Left lung (tissue), 10 donors: ENCODE data around the gene TPO. TPM values are rescaled to one million over a fixed set of nuclear protein-coding genes. Genes with fewer than 3 reads are reported as not detected.
A peak's percentile ranks its signal among the peaks of the same experiment; 100 is the strongest.

ENCODE experiments used
- ATAC-seq: fragments of 200-7000 bp; cut with Tn5 transposase; one replicate; pipeline ENCODE4 v1.9.1; 2020; ENCODE audit warnings: moderate library complexity
- DNase-seq, 4 donors: peaks; one replicate each; pipeline ENCODE4 v3.0.0-alpha.2; 2013 to 2020
- H3K27ac ChIP-seq, 2 donors: fragments of 200-600 bp; sonication (generic) in 1 of 2; one replicate each; pipeline versions ENCODE4 v1.5.0 to v1.8.0; 2020 to 2021
- H3K27me3 ChIP-seq, 2 donors: fragments of 200-600 bp; sonication (generic) in 1 of 2; one replicate each; pipeline versions ENCODE4 v1.5.0 to v1.8.0; 2020 to 2021
- H3K36me3 ChIP-seq, 2 donors: fragments of 200-600 bp; sonication (generic) in 1 of 2; one replicate each; pipeline versions ENCODE4 v1.5.0 to v1.8.0; 2020 to 2021
- H3K4me1 ChIP-seq, 2 donors: fragments of 200-600 bp; one replicate each; pipeline ENCODE4 v1.8.0; 2021
- H3K4me3 ChIP-seq, 2 donors: fragments of 200-600 bp; sonication (generic) in 1 of 2; one replicate each; pipeline versions ENCODE4 v1.5.0 to v1.8.0; 2020 to 2021; ENCODE audit warnings: mild to moderate bottlenecking in 1 of 2
- H3K9me3 ChIP-seq, 2 donors: fragments of 200-600 bp; sonication (generic) in 1 of 2; one replicate each; pipeline versions ENCODE4 v1.5.0 to v1.8.0; 2020 to 2021
- intact Hi-C, 2 donors: fragments of 100-400 bp; cut with DNase I; formaldehyde crosslinking; loops; one replicate each; pipeline versions ENCODE4 v1.11.2 to v1.14.2; 2022
- polyA plus RNA-seq, 6 donors: library from polyadenylated mRNA; unstranded; fragments of 120-200 nt; gene quantifications; one replicate each; pipeline ENCODE4 v1.2.1, GENCODE V29; 2013; ENCODE audit not compliant: insufficient read length in 6 of 6
- total RNA-seq, 2 donors: library from RNA; stranded (reverse); fragmentation: NEBNext Ultra II Directional; extraction: Animal tissue kit (Norgen Biotek cat#: 25700); gene quantifications; one replicate each; pipeline ENCODE4 v1.2.1, GENCODE V29; 2021
- TF ChIP-seq, protein P1 (sequence below), 2 donors: fragments of 200-600 bp; sonication (generic) in 1 of 2; IDR thresholded peaks; one replicate each; pipeline versions ENCODE4 v1.5.0 to v1.8.0; 2021; ENCODE audit warnings: antibody characterized with exemption in 2 of 2
- donor health status: DM: no; HTN: yes; CAD: no.
- donor health status: DM: no; HTN: no; CAD: no.

The TPO gene
- total and polyA plus RNA-seq, 8 donors = 0.08 to 0.45 (median 0.21) TPM; not detected in 1

DNA sequence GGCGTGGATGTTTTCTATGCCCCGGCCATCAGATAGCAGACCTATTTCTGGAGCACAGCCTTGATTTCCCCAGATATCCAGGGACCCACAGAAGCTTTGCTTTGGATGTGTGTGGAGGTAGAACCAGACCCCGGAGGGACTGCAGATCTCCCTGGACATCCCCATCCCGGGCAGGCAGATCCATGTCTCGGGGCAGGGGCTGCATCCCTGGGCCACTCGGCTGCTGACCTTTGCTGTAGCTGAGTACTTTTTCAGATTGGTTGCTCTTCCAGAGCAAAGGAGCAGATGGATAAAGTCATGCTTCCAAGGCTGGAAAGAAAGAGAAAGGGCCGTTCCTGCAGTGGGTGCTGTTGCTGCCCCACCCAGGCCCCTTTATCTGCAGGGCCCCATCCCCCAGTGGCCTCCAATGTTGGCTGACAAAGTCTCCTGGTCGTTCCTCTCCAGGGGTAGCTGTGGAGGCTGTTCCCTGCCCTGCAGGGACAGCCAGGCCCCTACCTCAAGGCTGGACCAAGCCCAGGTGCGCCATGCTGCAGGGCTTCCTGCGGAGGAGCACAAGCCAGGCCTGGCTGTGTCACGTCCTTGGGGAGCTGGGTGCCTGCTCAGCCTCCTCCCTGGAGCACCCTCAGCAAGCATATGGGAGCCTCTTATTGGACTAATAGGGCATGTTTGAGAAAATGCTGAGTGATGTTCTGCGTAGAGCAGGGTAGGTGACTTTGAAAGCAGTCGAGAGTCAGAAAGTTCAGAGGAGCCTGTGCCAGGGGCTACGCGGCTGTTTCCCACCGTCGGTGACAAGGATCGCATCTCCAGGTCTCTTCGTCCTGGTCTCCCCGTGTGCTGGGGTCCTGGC lies 68.4 kb downstream of the TPO start:
- ATAC-seq (no peak), DNase-seq (peak in 1 of 4 donors; percentile 51)
- no peaks in the 10 kb centered on the region for H3K36me3 ChIP-seq
- H3K9me3 ChIP-seq = no peaks in the 10 kb centered on the region
- H3K27ac ChIP-seq = no peak overlapping the region
- intact Hi-C loops = no loop called here
- no peaks in the 10 kb centered on the region for H3K4me1 ChIP-seq
- no peak overlapping the region for H3K4me3 ChIP-seq
- TF ChIP-seq, protein P1, sequence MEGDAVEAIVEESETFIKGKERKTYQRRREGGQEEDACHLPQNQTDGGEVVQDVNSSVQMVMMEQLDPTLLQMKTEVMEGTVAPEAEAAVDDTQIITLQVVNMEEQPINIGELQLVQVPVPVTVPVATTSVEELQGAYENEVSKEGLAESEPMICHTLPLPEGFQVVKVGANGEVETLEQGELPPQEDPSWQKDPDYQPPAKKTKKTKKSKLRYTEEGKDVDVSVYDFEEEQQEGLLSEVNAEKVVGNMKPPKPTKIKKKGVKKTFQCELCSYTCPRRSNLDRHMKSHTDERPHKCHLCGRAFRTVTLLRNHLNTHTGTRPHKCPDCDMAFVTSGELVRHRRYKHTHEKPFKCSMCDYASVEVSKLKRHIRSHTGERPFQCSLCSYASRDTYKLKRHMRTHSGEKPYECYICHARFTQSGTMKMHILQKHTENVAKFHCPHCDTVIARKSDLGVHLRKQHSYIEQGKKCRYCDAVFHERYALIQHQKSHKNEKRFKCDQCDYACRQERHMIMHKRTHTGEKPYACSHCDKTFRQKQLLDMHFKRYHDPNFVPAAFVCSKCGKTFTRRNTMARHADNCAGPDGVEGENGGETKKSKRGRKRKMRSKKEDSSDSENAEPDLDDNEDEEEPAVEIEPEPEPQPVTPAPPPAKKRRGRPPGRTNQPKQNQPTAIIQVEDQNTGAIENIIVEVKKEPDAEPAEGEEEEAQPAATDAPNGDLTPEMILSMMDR (IDR thresholded peaks at IDR 0.05) = no peak
- H3K27me3 ChIP-seq = peaks cover 0 to 16% of the 10 kb centered on the region in 2 donors

DNA sequence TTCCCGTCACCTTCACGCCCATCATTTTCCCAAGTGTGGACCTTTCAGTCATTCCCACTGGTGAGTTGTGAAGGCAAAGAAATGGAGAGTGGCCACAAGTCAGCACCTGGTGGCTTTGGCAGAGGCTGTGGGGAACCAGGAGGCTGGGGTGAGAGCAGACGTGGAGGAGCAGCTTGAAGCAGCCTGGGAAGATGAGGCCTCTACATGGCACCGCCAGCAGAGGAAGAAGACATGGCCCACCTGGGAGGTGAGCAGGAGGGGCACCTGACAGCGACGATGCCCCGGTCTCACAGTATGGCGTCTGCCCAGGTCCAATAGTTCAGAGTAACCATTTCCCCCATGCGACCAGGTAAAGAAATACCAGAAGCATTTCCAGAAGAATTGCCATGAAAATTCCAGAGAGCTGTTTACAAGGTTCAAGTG lies 69.0 kb downstream of the TPO start:
- no peak for ATAC-seq
- intact Hi-C loops = no loop called here
- H3K9me3 ChIP-seq = no peaks in the 10 kb centered on the region

DNA sequence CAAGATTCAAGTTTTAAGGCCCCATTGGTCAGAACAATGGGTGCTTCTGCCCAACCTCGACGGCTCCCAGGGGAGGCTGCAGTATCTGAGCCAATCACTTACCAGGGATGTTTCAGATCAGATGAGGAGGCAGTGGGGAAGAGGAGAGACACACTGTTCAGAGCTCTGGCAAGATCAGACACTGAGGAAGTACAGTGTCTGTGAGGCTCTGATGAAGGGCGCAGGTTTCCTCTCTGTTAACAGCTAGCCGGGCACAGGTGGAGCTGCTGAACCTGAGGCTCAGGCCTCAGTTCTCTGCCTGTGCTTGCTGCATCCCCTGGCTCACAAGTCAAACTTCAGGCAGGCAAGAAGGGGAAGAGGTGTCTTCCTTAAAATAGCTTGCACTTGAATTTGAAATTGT lies 69.7 kb downstream of the TPO start:
- peak in 1 of 4 donors; percentile 19 for DNase-seq
- no peak for ATAC-seq
- intact Hi-C loops = no loop called here

More for the DNA sequence above, 69.0 kb downstream of the TPO start:
- Histone ChIP-seq H3K27ac (no peak overlapping the region), H3K4me3 (no peak overlapping the region), H3K27me3 (peaks cover 0 to 9% of the 10 kb centered on the region in 2 donors), H3K36me3 (no peaks in the 10 kb centered on the region), H3K4me1 (no peaks in the 10 kb centered on the region)
- peak in 1 of 4 donors; percentile 39 for DNase-seq
- TF ChIP-seq, protein P1 (IDR thresholded peaks at IDR 0.05) = no peak

DNA sequence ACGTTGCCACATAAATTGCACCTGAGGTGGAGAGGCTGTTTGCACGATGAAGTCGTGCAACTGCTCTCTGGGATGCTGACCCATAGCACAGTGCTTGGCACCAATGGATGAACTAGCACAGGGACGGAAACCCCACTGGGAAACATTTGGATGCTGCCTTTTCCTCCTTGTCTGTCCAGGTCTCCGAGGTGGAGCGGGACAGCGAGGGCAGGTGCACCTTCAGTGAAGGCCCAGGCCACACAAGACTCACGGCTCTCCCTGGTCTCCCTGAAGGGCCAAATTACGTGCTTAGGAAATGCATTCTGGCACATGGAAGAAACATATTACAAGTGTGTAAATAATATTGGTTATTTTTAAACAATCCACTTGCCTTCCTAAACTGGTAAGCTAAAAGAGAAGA lies 70.3 kb downstream of the TPO start:
- Histone ChIP-seq H3K4me1 (no peaks in the 10 kb centered on the region), H3K27ac (no peak overlapping the region), H3K9me3 (no peaks in the 10 kb centered on the region), H3K4me3 (no peak overlapping the region), H3K27me3 (peaks cover 0 to 5% of the 10 kb centered on the region in 2 donors), H3K36me3 (no peaks in the 10 kb centered on the region)
- DNase-seq = peak in 1 of 4 donors; percentile 44
- no peak for ATAC-seq
- TF ChIP-seq, protein P1 (IDR thresholded peaks at IDR 0.05) = no peak
- intact Hi-C loops = no loop called here

More for the DNA sequence above, 69.7 kb downstream of the TPO start:
- Histone ChIP-seq H3K36me3 (no peaks in the 10 kb centered on the region), H3K9me3 (no peaks in the 10 kb centered on the region), H3K27me3 (peaks cover 0 to 5% of the 10 kb centered on the region in 2 donors), H3K27ac (no peak overlapping the region), H3K4me1 (no peaks in the 10 kb centered on the region), H3K4me3 (no peak overlapping the region)
- TF ChIP-seq, protein P1 (IDR thresholded peaks at IDR 0.05) = no peak

DNA sequence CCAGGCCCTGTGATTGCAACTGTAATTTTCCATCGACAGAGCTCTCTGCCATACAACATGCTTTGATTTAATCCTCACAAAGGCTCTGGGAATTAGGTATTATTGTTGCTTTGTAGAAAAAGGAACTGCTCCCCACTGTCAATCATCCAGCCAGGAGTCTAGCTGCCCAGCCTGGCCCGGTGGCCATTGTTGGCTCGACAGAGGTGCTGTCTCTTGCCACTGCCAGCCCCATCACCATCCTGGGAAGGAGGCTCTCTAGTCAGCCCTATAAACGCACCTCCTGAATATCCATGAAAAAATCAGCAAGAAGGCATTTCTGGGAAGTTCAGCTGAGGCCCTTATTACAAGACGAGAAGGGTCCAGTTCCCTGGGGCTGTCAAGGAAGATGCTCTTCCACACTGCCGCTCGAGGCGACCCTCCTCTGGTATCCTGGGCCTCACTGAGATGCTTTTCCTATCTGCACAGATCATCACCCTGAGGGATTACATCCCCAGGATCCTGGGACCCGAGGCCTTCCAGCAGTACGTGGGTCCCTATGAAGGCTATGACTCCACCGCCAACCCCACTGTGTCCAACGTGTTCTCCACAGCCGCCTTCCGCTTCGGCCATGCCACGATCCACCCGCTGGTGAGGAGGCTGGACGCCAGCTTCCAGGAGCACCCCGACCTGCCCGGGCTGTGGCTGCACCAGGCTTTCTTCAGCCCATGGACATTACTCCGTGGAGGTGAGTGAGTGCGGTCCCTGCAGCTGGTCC lies 71.0 kb downstream of the TPO start:
- ATAC-seq = no peak
- no peaks in the 10 kb centered on the region for H3K36me3 ChIP-seq
- H3K4me1 ChIP-seq = no peaks in the 10 kb centered on the region
- peak in 1 of 4 donors; percentile 74 for DNase-seq
- no peaks in the 10 kb centered on the region for H3K9me3 ChIP-seq
- peaks cover 0 to 5% of the 10 kb centered on the region in 2 donors for H3K27me3 ChIP-seq
- TF ChIP-seq, protein P1 (IDR thresholded peaks at IDR 0.05) = no peak
- intact Hi-C loops = no loop called here
- H3K27ac ChIP-seq = no peak overlapping the region
- no peak overlapping the region for H3K4me3 ChIP-seq
